PC-3 (cell line): ENCODE measurements around the gene ERBB2. TPM values are rescaled to one million over a fixed set of nuclear protein-coding genes. Genes with fewer than 3 reads are reported as not detected.

ENCODE experiments used
- ATAC-seq: fragments of 200-7000 bp; cut with Tn5 transposase; 2 replicates; pipeline ENCODE4 v1.9.1; 2020; ENCODE audit warnings: mild to moderate bottlenecking, moderate library complexity
- BruUV-seq: library from RNA; stranded (reverse); fragments of 400-500 nt; replicated peaks from 2 replicates; lab custom pipeline; 2021; lab: Mats Ljungman, UMichigan
- CTCF ChIA-PET: fragments of 300-600 bp; sonication (Branson Sonifier 250); formaldehyde crosslinking; loops from one replicate; lab custom pipeline; 2022; ENCODE audit warnings: antibody characterized with exemption; lab: Charles Lee
- POLR2A ChIA-PET: fragments of 300-600 bp; sonication (Branson Sonifier 250); formaldehyde crosslinking; loops from one replicate; lab custom pipeline; 2022; ENCODE audit warnings: antibody characterized with exemption; ENCODE audit not compliant: unreplicated experiment; lab: Charles Lee
- DNase-seq: peaks from one replicate; pipeline ENCODE4 v3.0.0-alpha.2; 2015
- H2AFZ ChIP-seq: fragments of 300-600 bp; sonication (generic); 2 replicates; pipeline ENCODE4 v1.6.0; 2016; ENCODE audit warnings: antibody characterized with exemption, low read length
- H3F3A ChIP-seq: fragments of 300-600 bp; sonication (generic); one replicate; pipeline ENCODE4 v1.6.0; 2017; ENCODE audit warnings: antibody characterized with exemption, low read length, control low read depth, mild to moderate bottlenecking; ENCODE audit not compliant: unreplicated experiment
- H3K27ac ChIP-seq: fragments of 300-600 bp; sonication (generic); 2 replicates; pipeline ENCODE4 v1.5.1; 2016; ENCODE audit warnings: mild to moderate bottlenecking, low read length
- H3K27me3 ChIP-seq: fragments of 300-600 bp; sonication (generic); 2 replicates; pipeline ENCODE4 v1.6.1; 2016; ENCODE audit warnings: low read length, mixed read lengths
- H3K36me3 ChIP-seq: fragments of 300-600 bp; sonication (generic); 2 replicates; pipeline ENCODE4 v1.6.1; 2016; ENCODE audit warnings: low read depth, mixed run types, low read length, mixed read lengths
- H3K4me1 ChIP-seq: fragments of 300-600 bp; sonication (generic); 2 replicates; pipeline ENCODE4 v1.5.1; 2016; ENCODE audit warnings: low read length; ENCODE audit not compliant: insufficient read depth
- H3K4me2 ChIP-seq: fragments of 300-600 bp; sonication (generic); 2 replicates; pipeline ENCODE4 v1.6.0; 2016; ENCODE audit warnings: low read length
- H3K4me3 ChIP-seq: fragments of 300-600 bp; sonication (generic); 2 replicates; pipeline ENCODE4 v1.5.1; 2016; ENCODE audit warnings: mild to moderate bottlenecking, low read length, mixed read lengths
- H3K79me2 ChIP-seq: fragments of 300-600 bp; sonication (generic); 2 replicates; pipeline ENCODE4 v1.6.1; 2017; ENCODE audit warnings: low read length, mixed read lengths
- H3K9ac ChIP-seq: fragments of 300-600 bp; sonication (generic); 2 replicates; pipeline ENCODE4 v1.6.0; 2016; ENCODE audit warnings: mild to moderate bottlenecking, low read length
- H3K9me2 ChIP-seq: fragments of 300-600 bp; sonication (generic); replicated peaks from 2 replicates; pipeline ENCODE4 v1.6.1; 2016; ENCODE audit warnings: mixed run types, low read length, mixed read lengths
- H3K9me3 ChIP-seq: fragments of 300-600 bp; sonication (generic); 2 replicates; pipeline ENCODE4 v1.6.1; 2016; ENCODE audit warnings: low read length, mixed read lengths
- H4K20me1 ChIP-seq: fragments of 300-600 bp; sonication (generic); 2 replicates; pipeline ENCODE4 v1.6.1; 2016; ENCODE audit warnings: low read length, mixed read lengths
- EZH2 ChIP-seq: fragments of 300-600 bp; sonication (generic); IDR thresholded peaks from one replicate; pipeline ENCODE4 v1.6.1; 2017; ENCODE audit warnings: antibody characterized with exemption, mild to moderate bottlenecking, low read length; ENCODE audit not compliant: unreplicated experiment
- EZH2phosphoT487 ChIP-seq: fragments of 300-600 bp; sonication (generic); IDR thresholded peaks from 2 replicates; pipeline ENCODE4 v1.6.1; 2018; ENCODE audit warnings: mild to moderate bottlenecking, antibody characterized with exemption, low read length, borderline replicate concordance
- intact Hi-C: fragments of 100-400 bp; cut with micrococcal nuclease; formaldehyde crosslinking; loops from 2 replicates; pipeline ENCODE4 v1.9.0; 2023
- total RNA-seq: library from RNA; depleted of rRNA; stranded (reverse); fragments of >200 nt; gene quantifications from 2 replicates; pipeline ENCODE4 v1.2.3, GENCODE V29; 2014
- TF ChIP-seq, protein P1 (sequence below): fragments of 300-600 bp; sonication (generic); conservative IDR thresholded peaks from 2 replicates; pipeline ENCODE4 v1.5.1; 2017; ENCODE audit warnings: antibody characterized with exemption, low read depth, mild to moderate bottlenecking, low read length

Gene ERBB2
- total RNA-seq, 1 experiment from 2014 or later: 36.2 TPM

DNA sequence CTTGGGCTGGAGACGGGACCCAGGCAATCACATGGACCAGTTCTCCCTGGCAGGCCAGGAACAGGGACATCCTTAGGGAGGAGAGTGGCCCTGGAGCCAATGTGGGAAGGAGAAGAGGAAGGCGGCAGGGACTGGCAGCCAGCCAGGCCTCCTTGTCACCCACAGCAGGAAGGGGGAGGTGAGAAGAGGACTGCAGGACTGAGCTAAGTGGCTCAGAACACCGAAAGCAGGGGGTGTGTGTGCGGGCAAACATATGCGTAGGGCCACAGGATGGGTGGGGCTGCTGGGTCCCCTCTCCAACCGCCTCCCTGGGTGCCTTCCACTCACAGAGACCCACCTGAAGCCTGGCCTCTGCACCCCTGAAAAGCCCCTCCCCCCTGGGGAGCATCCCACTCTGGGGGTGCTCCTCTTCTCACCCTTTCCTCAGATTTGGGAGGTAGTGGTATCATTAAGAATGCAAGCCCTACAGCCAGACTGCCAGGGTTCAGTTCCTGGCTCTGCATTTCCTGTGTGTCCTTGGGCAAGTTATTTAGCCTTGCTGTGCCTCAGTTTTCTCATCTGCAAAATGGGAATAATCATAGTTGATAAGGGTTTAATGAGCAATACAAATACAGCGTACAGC, 23.6 kb upstream of the ERBB2 start:
- no TSS peak for BruUV-seq
- no peak overlapping the region for H3K4me3 ChIP-seq
- H4K20me1 ChIP-seq: no peaks in the 10 kb centered on the region
- POLR2A ChIA-PET: no interaction called here
- H3K27ac ChIP-seq: no peak overlapping the region
- no peaks in the 10 kb centered on the region for H3K36me3 ChIP-seq
- CTCF ChIA-PET: interaction anchor here (0.6 kb wide), 1 partner anchor 11 kb away, joined by 3 read pairs; the partner anchor contains the start of gene TCAP
- H3F3A ChIP-seq: no peaks in the 10 kb centered on the region
- no peak overlapping the region for H3K4me2 ChIP-seq
- H2AFZ ChIP-seq: no peak overlapping the region
- peaks cover 11% of the 10 kb centered on the region; the same call in 1 of the 2 replicates for H3K4me1 ChIP-seq
- H3K9ac ChIP-seq: no peak overlapping the region
- intact Hi-C loops: no loop called here
- no peaks in the 10 kb centered on the region for H3K27me3 ChIP-seq
- no peaks in the 10 kb centered on the region for H3K9me3 ChIP-seq
- no peaks in the 10 kb centered on the region for H3K9me2 ChIP-seq
- no peak for TF ChIP-seq EZH2
- TF ChIP-seq EZH2phosphoT487: no peak
- TF ChIP-seq, protein P1, sequence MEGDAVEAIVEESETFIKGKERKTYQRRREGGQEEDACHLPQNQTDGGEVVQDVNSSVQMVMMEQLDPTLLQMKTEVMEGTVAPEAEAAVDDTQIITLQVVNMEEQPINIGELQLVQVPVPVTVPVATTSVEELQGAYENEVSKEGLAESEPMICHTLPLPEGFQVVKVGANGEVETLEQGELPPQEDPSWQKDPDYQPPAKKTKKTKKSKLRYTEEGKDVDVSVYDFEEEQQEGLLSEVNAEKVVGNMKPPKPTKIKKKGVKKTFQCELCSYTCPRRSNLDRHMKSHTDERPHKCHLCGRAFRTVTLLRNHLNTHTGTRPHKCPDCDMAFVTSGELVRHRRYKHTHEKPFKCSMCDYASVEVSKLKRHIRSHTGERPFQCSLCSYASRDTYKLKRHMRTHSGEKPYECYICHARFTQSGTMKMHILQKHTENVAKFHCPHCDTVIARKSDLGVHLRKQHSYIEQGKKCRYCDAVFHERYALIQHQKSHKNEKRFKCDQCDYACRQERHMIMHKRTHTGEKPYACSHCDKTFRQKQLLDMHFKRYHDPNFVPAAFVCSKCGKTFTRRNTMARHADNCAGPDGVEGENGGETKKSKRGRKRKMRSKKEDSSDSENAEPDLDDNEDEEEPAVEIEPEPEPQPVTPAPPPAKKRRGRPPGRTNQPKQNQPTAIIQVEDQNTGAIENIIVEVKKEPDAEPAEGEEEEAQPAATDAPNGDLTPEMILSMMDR: no peak
- no peak for DNase-seq
- no peaks in the 10 kb centered on the region for H3K79me2 ChIP-seq
- no peak for ATAC-seq

DNA sequence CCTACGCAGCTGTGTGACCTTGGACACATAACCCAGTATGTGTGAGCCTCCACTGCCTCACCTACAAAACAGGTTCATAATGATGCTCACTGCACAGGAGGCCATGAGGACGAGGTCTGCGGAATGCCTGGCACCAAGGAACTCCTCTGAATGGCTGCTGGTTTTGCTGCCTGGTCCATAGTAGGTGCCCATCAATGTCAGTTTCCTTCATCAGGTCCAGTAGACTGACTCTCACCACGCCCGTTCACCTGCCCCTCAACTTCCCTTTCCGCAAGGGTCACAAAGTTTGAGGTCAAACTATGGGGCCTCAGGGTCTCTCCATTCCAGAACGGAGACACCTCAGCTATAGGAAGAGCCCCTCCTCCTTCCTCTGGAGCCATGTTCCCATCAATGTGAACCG, 22.8 kb upstream of the ERBB2 start:
- Histone ChIP-seq H3K27me3 (no peaks in the 10 kb centered on the region), H3K4me1 (peaks cover 11% of the 10 kb centered on the region; the same call in 1 of the 2 replicates), H4K20me1 (no peaks in the 10 kb centered on the region), H2AFZ (no peak overlapping the region), H3K4me3 (no peak overlapping the region), H3K4me2 (no peak overlapping the region), H3K9ac (no peak overlapping the region), H3K79me2 (no peaks in the 10 kb centered on the region), H3K27ac (no peak overlapping the region), H3K9me3 (no peaks in the 10 kb centered on the region), H3F3A (no peaks in the 10 kb centered on the region), H3K36me3 (no peaks in the 10 kb centered on the region), H3K9me2 (no peaks in the 10 kb centered on the region)
- BruUV-seq: no TSS peak
- ATAC-seq (no peak), DNase-seq (no peak)
- intact Hi-C loops: no loop called here
- TF ChIP-seq EZH2phosphoT487: no peak
- TF ChIP-seq, protein P1: no peak
- no peak for TF ChIP-seq EZH2
- CTCF ChIA-PET: no interaction called here
- POLR2A ChIA-PET: no interaction called here

DNA sequence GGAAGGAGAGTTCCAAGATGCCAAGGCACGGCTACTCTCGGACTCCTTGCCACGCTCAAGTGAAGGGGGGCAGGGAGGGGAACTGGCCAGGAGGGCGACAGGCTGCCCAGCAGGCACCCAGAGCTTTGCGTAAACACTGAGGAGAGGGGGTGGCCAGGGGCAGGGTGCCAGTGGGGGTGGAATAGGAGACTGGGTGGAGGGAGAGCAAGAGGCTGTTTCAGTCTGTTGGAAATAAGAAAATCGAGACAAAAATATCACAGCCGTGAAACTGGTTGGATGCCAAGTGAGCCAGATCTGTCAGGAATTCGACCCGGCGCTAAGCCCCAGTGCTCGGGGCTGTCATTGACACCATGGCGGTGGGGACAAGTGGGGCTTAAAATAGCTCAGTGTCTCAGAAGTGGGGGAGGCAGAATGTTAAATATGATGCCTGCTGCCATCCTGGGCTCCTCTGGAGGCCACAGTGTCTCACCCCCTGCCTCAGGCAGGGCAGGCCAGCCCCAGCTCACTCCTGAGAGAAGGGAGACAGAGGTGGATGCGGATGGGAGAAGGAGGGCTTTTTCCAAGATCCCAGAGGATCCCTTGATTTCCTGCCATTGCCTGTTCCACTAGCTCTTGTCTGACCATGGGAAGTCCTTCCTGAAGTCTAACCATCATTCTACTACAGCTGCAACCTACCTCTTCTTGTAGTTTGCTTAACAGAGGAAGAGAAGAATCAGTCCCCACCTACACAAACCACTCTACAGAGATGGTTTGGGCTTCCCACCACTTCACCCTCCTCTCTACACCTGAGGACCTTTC, 22.1 kb upstream of the ERBB2 start:
- Histone ChIP-seq H4K20me1 (no peaks in the 10 kb centered on the region), H3F3A (no peaks in the 10 kb centered on the region), H3K9me3 (no peaks in the 10 kb centered on the region), H3K27ac (no peak overlapping the region), H2AFZ (no peak overlapping the region), H3K4me1 (peaks cover 11% of the 10 kb centered on the region; the same call in 1 of the 2 replicates), H3K9me2 (no peaks in the 10 kb centered on the region), H3K4me3 (no peak overlapping the region), H3K79me2 (no peaks in the 10 kb centered on the region), H3K27me3 (no peaks in the 10 kb centered on the region), H3K9ac (no peak overlapping the region), H3K36me3 (no peaks in the 10 kb centered on the region), H3K4me2 (no peak overlapping the region)
- TF ChIP-seq, protein P1: no peak
- TF ChIP-seq EZH2: no peak
- no peak for TF ChIP-seq EZH2phosphoT487
- no TSS peak for BruUV-seq
- DNase-seq (no peak), ATAC-seq (no peak)
- intact Hi-C loops: no loop called here
- ChIA-PET POLR2A (no interaction called here), CTCF (no interaction called here)
